Limb (tissue), 2 donors: ENCODE results near the gene CST5.
"Not testable (repeated sequence)": the region's sequence is repeated elsewhere in the genome, so short reads cannot be mapped to it uniquely, and the experiment has no call there.

Experiments
- DNase-seq, 2 donors: peaks; one replicate each; pipeline ENCODE4 v3.0.0-alpha.2; 2016; ENCODE audit errors: extremely low spot score in 2 of 2

Gene CST5

GRCh38 chr20:23889775-23890187 lies 10.2 kb upstream of the CST5 start:
- peak in 1 of 2 donors; percentile 63 for DNase-seq

DNA sequence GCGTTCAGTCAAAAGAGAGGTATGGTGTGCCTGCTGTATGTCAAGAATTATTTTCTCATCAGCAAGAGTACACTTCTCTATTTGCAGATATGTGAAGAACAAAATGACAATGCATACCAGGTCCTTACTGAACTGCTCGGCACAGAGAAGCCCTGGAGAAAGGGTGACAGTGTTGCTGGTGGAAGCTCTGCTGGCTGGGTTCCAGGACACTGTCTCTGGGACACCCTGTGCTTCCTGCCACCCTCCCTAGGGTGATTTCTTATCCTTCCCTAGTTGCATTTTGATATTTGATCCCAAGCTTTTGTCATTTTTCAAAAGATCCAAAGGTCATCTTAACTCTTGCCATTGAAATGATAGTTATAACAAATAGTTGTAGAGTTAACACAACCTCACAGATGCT lies 8.3 kb upstream of the CST5 start:
- DNase-seq = no peak

DNA sequence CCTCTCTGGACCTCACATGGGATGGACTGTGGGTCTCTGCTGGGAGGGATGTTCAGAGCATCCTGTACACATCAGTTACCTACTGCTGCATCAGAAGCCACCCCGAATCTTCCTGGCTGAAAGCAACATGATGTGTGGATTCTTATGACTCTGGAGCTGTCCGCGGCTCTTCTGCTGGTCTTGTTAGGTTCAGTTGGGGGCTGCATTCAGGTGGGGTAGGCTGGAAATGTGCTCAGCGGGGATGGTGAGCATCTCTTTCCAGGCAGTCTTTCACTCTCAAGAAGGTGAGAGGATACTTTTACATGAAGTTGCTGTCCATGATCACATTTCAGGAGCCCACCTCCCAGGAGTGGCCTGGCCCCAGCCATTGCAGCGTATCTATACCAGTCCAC lies 5.2 kb upstream of the CST5 start:
- no peak for DNase-seq

- no peak for DNase-seq
These were observed 4.7 kb upstream of the CST5 start for GRCh38 chr20:23884136-23884770.

DNA sequence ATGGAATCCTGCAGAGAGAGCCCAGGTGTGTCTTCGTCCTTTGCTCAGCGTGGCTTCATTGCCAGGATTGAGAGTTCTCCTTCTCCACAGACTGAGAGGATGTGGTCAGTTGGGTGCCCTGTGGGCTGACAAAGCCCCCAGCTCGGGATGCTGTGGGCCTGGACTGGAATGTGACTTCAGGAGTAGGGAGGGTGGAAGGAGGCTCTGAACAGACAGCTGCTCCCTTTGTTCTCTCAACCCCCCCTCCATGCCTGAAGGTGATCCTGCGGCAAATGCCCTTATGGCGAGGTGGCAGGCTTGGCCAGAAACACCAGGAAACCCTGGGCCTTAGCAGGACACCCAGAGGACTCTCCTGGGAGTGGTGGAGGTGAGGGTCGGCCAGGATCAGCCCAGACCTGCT lies 1.8 kb upstream of the CST5 start:
- no peak for DNase-seq

DNA sequence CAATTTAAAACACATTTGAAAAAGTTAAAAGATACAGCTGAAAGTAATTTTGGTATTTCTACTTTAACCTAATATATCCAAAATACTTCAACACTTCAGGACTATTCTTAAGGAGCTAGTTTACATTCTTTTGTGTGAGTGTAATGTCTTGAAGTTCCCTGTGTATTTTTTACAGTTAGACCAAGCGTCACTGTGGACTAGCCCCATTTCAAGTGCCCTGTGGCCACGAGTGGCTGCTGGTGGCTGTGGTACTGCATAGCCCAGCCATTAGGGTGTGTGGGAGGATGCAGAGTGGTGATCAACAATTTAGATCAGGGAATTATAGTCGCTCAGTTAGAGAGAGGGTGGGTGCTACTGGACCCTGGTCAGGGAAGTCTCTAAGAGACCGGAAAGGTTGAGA lies 869 bp upstream of the CST5 start:
- no peak for DNase-seq

DNA sequence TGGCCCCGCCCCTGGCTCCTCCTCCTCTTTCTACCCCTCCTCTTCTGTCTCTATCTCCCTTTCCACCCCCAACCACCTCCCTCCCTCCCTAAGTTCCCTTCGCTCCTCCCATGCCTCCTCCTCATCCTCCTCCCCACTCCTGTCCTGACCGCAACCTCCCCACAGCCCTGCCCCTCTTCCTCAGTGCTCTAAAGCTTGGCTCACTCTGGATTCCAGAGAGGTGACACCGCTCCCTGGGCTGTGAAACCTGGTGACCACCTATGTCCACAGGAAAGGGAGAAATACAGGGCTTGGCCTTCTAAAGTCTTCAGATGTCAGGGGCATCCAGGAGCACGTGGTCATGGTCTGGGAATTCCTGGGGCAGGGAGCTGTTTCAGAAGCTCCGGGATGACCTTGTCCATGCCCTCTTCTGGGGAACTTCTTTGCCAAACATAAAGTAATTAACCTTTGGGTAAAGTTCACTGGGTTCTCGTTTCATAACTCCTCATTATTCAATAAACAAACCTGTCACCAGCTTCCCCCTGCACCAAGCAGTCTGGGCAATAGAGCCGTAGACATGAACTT lies 345 bp upstream of the CST5 start:
- DNase-seq = no peak

DNA sequence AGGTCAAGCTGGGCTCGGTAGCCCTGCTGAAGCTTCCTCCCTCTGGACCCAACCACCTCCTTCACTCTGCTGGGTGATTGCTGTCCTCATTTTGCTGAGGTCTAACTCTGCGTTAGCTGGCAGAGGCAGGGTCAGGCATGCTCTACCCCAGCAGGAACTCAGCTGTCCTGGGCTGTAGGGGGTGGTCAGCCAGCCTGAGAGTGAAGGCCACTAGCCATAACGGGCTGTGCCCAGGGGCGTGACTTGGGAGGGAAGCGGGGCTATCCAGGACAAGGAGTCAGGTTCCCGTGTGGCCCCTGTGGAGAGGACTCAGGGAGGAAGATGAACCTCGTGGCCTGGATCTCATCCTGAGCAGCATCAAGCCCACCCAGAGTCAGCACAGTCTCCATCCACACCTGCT lies 761 bp downstream of the CST5 start:
- DNase-seq = no peak

GRCh38 chr20:23878016-23878542 lies 1.5 kb downstream of the CST5 start:
- DNase-seq = not testable (repeated sequence)

DNA sequence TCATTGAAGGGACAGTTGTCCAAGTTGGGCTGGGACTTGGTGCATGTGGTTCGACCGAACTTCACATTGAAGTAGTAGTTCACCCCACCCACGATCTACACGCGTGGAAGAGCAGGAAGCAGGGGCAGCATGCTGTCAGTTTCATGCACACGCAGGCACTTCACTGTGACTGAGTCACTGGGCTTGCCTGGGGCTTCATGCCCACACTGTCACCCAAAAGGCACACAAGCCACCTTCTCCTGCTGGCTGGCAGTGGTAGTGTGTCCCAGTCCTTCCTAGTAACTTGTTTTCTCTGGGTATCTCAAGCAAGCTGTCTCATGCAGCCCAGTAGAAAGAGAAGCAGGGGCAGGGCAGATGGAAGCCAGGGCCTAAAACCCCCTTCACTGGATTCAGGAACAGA lies 2.0 kb downstream of the CST5 start:
- DNase-seq = no peak

- no peak for DNase-seq
These were observed 3.8 kb downstream of the CST5 start for GRCh38 chr20:23875606-23876237.

DNA sequence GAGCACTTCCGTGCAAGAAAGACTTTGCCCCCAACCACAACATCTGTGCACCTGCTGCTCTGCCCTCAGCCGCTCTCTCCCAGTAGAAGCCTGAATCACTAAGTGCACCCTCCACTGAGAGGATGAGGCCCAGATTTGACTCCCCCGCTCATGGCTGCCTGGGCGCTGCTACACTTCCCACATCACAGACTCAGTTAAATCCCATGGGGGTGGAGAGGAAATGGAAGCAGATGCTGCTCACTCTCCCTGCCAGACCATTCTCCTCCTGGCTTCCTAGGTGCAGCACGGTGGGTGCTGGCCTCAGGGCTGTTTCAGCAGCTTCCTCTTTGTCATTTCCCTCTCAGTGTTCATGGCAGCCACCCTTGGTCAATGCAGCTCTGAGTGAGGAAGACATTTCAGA lies 4.8 kb downstream of the CST5 start:
- no peak for DNase-seq

- DNase-seq = no peak
These were observed 6.1 kb downstream of the CST5 start for GRCh38 chr20:23873370-23874015.

- no peak for DNase-seq
These were observed 7.5 kb downstream of the CST5 start for GRCh38 chr20:23872065-23872464.

- DNase-seq = no peak
These were observed 9.1 kb downstream of the CST5 start for GRCh38 chr20:23870461-23870860.

DNA sequence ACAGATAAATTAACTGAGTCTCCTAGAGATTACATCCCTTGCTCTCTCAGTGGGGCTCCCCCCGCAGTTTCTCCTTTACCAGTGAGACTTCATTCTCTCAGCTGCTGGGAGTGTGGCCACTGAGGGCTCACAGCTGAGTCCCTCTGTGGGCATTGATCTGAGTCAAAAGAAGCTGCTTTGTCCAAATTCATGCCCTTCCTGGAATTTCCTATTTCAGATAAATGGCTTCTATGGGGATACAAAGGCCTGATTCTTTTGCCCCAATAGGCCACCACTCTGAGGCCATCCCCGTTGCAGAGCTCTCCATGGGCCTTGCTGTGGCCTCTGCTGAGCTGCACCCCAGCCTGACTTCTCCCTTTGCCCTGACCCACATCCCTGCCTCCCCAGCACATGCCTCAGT lies 10.0 kb downstream of the CST5 start:
- no peak for DNase-seq

DNA sequence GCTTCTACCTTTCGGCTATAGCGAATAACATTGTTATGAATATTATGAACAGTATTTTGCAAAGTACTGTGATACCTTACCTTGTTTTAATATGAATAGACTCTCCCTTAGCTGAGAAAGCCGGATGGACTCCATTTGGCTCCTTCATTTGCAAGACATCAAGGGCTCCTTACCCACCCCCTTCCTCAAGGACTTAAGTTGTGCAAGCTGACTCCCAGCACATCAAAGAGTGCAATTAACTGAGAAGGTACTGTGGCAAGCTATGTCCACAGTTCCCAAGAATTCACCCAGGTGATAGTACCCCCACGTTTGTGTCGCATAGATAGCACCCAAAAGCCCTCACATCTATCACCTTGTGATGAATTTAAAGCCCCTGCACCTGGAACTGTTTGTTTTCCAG lies 11.2 kb downstream of the CST5 start:
- no peak for DNase-seq

DNA sequence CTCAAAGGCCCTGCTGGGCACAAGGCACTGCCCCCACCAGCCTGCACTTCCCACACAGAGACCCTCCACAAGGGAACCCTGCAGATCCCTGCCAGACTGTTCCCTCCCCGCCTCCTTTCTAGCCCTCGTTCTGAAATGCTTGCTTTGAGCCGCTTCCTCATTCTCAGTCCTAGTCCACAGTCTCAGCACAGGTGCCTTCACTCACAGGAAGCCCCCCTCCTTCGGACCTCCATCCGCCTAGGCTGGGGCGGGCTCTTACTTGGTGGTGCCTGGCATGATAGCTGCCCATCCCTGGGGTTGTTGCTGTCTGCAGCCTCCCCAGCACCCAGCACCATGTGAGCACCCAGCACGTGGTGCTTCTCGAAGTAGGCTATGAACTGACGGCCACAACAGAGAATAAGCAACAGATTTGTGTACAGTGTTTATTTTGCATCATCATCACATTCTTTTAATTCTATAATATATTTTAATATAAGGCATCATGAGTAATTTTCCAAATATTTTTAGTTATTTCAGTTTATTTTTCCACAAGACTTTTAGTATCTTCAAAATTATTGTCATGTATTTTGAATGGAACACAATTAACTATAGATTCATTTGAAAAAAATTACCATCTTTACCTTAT lies 12.3 kb downstream of the CST5 start:
- no peak for DNase-seq

- not testable (repeated sequence) for DNase-seq
These were observed 18.8 kb downstream of the CST5 start for GRCh38 chr20:23860771-23861170.

DNA sequence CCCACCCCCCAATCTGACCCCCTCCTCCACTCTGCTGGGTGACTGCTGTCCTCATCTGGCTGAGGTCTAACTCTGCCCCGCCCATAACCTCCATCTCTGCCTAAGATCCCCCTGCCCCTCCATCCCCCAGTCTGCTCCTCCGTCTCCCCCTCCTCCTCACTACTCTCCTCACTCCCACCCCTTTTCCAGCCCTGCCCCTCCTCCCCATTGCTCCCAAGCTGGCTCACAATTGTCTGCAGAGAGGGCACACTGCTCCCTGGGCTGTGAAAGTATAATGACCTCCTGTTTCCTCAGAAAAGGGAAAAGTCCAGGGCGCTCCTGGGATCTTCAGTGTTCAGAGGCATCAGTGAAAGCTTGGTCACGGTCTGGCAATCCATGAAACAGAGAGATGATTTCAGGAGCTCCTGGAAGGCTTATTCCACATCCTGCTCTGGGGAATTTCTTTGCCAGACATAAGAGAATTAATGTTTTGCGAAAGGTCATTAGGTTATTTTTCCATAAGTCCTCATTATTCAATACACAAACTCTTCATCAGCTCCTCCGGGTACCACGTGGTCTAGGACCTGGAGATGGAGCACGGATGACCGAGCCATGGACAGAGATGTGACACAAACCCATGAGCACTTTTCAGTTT lies 21.5 kb downstream of the CST5 start:
- DNase-seq = no peak

DNA sequence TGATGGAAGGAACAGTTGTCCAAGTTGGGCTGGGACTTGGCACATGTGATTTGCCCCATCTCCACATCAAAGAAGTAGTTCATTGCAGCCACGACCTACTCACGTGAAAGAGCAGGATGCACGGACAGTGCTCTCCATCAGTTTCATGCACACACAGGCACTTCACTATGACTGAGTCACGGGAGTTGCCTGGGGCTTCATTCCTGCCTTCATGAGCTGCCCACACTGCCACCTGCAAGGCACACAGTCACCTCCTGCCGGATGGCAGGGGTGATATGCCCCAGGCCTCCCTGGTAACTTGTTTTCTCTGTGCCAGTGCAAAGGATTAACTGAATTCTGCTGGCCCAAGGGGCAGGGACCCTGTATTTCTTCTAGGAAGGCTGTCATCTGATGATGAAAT lies 22.8 kb downstream of the CST5 start:
- DNase-seq = no peak

DNA sequence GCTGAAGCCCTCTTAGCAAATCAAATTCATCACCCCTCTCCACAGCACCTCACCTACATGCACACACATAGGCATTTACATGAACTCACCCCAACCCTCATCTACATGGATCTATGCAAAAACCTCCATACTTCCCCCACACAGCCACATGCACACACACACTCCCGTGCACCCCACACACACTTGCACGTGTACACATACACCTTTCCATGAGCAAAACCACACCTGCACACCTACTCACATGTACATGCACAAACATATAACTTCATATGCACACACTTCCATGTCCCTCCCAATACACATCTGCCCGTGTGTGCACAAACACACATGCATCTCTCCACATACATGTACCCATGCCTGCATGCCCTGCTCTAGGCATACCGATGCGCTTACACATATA lies 23.3 kb downstream of the CST5 start:
- no peak for DNase-seq
